ENCODE measurements around the gene PAPSS2.
"Not testable (repeated sequence)": the region's sequence is repeated elsewhere in the genome, so short reads cannot be mapped to it uniquely, and the experiment has no call there.

PAPSS2 gene

GRCh38 chr10:87659571-87660483 is at the start of gene PAPSS2:
PAPSS2 (plus strand) TSS chr10:87659878; CDS start chr10:87659982, 104 bp downstream.
- H3K27ac ChIP-seq = peak within 1 kb of the TSS; percentile 44

GRCh38 chr10:87611341-87611740 is 48.3 kb upstream of the PAPSS2 start:
- not testable (repeated sequence) for H3K4me3 ChIP-seq (ENCODE audit: low read depth in 1 of 2, low read length in 1 of 2); H3K27me3 ChIP-seq

More at GRCh38 chr10:87659571-87660483, at the start of gene PAPSS2:
- H3K36me3 ChIP-seq = no peaks in the 10 kb centered on the region
- H3K9me3 ChIP-seq = no peaks in the 10 kb centered on the region
- peak within 1 kb of the TSS; percentile 61 to 76 for H3K4me3 ChIP-seq (ENCODE audit: low read depth in 1 of 2, low read length in 1 of 2)
- peaks cover 5% of the 10 kb centered on the region for H3K27me3 ChIP-seq
- H3K4me1 ChIP-seq (ENCODE audit: control insufficient read depth in 1 of 2, insufficient read depth in 1 of 2, low read depth in 1 of 2, low read length in 1 of 2) = peaks cover 23 to 24% of the 10 kb centered on the region in 2 experiments
- no peak for TF ChIP-seq CTCF (IDR thresholded peaks at IDR 0.05)

GRCh38 chr10:87612115-87612514 is 47.6 kb upstream of the PAPSS2 start:
- Histone ChIP-seq H3K4me1 (ENCODE audit: control insufficient read depth in 1 of 2, insufficient read depth in 1 of 2, low read depth in 1 of 2, low read length in 1 of 2) (peaks cover 7 to 11% of the 10 kb centered on the region in 2 experiments), H3K4me3 (ENCODE audit: low read depth in 1 of 2, low read length in 1 of 2) (no peak overlapping the region), H3K9me3 (no peaks in the 10 kb centered on the region), H3K36me3 (no peaks in the 10 kb centered on the region), H3K27ac (no peak overlapping the region), H3K27me3 (no peaks in the 10 kb centered on the region)
- TF ChIP-seq CTCF (IDR thresholded peaks at IDR 0.05) = no peak

More at GRCh38 chr10:87611341-87611740, 48.3 kb upstream of the PAPSS2 start:
- not testable (repeated sequence) for H3K9me3 ChIP-seq, H3K27ac ChIP-seq, H3K36me3 ChIP-seq
- peaks cover 7 to 11% of the 10 kb centered on the region in 2 experiments for H3K4me1 ChIP-seq (ENCODE audit: control insufficient read depth in 1 of 2, insufficient read depth in 1 of 2, low read depth in 1 of 2, low read length in 1 of 2)

- H3K27me3 ChIP-seq = no peaks in the 10 kb centered on the region
- no peaks in the 10 kb centered on the region for H3K9me3 ChIP-seq
- no peak for TF ChIP-seq CTCF (IDR thresholded peaks at IDR 0.05)
- H3K4me1 ChIP-seq (ENCODE audit: control insufficient read depth in 1 of 2, insufficient read depth in 1 of 2, low read depth in 1 of 2, low read length in 1 of 2) = peaks cover 7 to 11% of the 10 kb centered on the region in 2 experiments
- no peak overlapping the region for H3K27ac ChIP-seq
- no peak overlapping the region for H3K4me3 ChIP-seq (ENCODE audit: low read depth in 1 of 2, low read length in 1 of 2)
- no peaks in the 10 kb centered on the region for H3K36me3 ChIP-seq
These were observed 45.9 kb upstream of the PAPSS2 start for GRCh38 chr10:87613751-87614150.

GRCh38 chr10:87615856-87616255 is 43.8 kb upstream of the PAPSS2 start:
- Histone ChIP-seq H3K9me3 (no peaks in the 10 kb centered on the region), H3K27ac (no peak overlapping the region), H3K36me3 (no peaks in the 10 kb centered on the region), H3K4me1 (ENCODE audit: control insufficient read depth in 1 of 2, insufficient read depth in 1 of 2, low read depth in 1 of 2, low read length in 1 of 2) (peaks cover 7 to 11% of the 10 kb centered on the region in 2 experiments), H3K27me3 (no peaks in the 10 kb centered on the region), H3K4me3 (ENCODE audit: low read depth in 1 of 2, low read length in 1 of 2) (no peak overlapping the region)
- no peak for TF ChIP-seq CTCF (IDR thresholded peaks at IDR 0.05)

GRCh38 chr10:87617503-87617902 is 42.2 kb upstream of the PAPSS2 start:
- Histone ChIP-seq H3K27ac (no peak overlapping the region), H3K4me3 (ENCODE audit: low read depth in 1 of 2, low read length in 1 of 2) (no peak overlapping the region), H3K36me3 (no peaks in the 10 kb centered on the region), H3K27me3 (no peaks in the 10 kb centered on the region), H3K9me3 (no peaks in the 10 kb centered on the region), H3K4me1 (ENCODE audit: control insufficient read depth in 1 of 2, insufficient read depth in 1 of 2, low read depth in 1 of 2, low read length in 1 of 2) (peaks cover 7 to 11% of the 10 kb centered on the region in 2 experiments)
- TF ChIP-seq CTCF (IDR thresholded peaks at IDR 0.05) = no peak
